H1 (cell line): Measurements from ENCODE around the gene PLEKHA5.

Experiments
- ATF3 ChIP-seq: IDR thresholded peaks from 2 replicates; pipeline ENCODE4 v1.6.1; 2011; ENCODE audit warnings: low read depth, mild to moderate bottlenecking, low read length; ENCODE audit not compliant: insufficient read depth
- CREB1 ChIP-seq: IDR thresholded peaks from 2 replicates; pipeline ENCODE4 v1.6.1; 2012; ENCODE audit warnings: inconsistent platforms
- CTCF ChIP-seq, 3 experiments: IDR thresholded peaks; 1 replicate in 2 of 3; 2 replicates in 1 of 3; pipeline versions ENCODE4 v1.5.1 to v1.6.1; 2011; ENCODE audit warnings: low read length in 3 of 3, mild to moderate bottlenecking in 3 of 3, inconsistent platforms in 2 of 3, low read depth in 1 of 3, moderate library complexity in 1 of 3; ENCODE audit not compliant: insufficient read depth in 1 of 3; ENCODE audit errors: control extremely low read depth in 1 of 3
- EZH2 ChIP-seq: fragments of 200-600 bp; sonication (generic); IDR thresholded peaks from 2 replicates; pipeline ENCODE4 v1.7.1; 2012; ENCODE audit warnings: low read depth, mild to moderate bottlenecking, moderate library complexity, low read length, inconsistent platforms; ENCODE audit not compliant: severe bottlenecking
- MAFK ChIP-seq: IDR thresholded peaks from 2 replicates; pipeline ENCODE4 v1.6.1; 2012; ENCODE audit warnings: low read depth, mild to moderate bottlenecking, improper control_type of control experiment, low read length
- RBBP5 ChIP-seq: IDR thresholded peaks from 2 replicates; pipeline ENCODE4 v1.7.1; 2012; ENCODE audit warnings: low read depth, mild to moderate bottlenecking, inconsistent platforms, low read length, moderate library complexity, borderline replicate concordance
- USF2 ChIP-seq: IDR thresholded peaks from 2 replicates; pipeline ENCODE4 v1.6.1; 2011; ENCODE audit warnings: low read length, improper control_type of control experiment

DNA sequence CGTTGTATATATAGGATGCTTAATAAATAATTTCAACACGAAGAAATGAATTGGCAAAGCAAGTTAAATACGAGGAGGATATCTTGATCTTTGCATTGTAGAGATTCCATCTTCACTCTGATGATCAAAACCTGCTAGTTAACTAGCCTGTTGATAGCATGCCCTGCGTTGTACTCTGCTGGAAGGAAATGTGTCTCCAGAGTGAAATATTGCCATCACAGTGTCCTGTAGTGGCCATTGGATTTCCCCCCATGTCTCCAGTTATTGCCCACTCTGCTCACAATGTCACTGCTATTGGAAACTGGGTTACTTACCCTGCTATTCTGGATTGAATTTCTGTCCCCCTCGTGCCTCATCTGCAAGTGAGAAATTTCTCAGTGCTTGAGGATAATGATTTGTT, 109.6 kb downstream of the PLEKHA5 start:
- no peak for TF ChIP-seq USF2
- no peak for TF ChIP-seq CTCF (IDR thresholded peaks at IDR 0.05; ENCODE audit: control extremely low read depth in 1 of 3, insufficient read depth in 1 of 3, low read depth in 1 of 3, low read length in 3 of 3)
- TF ChIP-seq CREB1 = no peak
- TF ChIP-seq EZH2 = no peak
- no peak for TF ChIP-seq MAFK
- no peak for TF ChIP-seq ATF3
- TF ChIP-seq RBBP5 = no peak
